HG03354 (cell line): ENCODE measurements around the gene FLNB.

ENCODE experiments used
- ATAC-seq: cut with Tn5 transposase; IDR thresholded peaks from one replicate; pipeline ENCODE4 v1.9.1; 2021; ENCODE audit warnings: mild to moderate bottlenecking; ENCODE audit not compliant: unreplicated experiment, poor library complexity, severe bottlenecking

Gene FLNB

DNA sequence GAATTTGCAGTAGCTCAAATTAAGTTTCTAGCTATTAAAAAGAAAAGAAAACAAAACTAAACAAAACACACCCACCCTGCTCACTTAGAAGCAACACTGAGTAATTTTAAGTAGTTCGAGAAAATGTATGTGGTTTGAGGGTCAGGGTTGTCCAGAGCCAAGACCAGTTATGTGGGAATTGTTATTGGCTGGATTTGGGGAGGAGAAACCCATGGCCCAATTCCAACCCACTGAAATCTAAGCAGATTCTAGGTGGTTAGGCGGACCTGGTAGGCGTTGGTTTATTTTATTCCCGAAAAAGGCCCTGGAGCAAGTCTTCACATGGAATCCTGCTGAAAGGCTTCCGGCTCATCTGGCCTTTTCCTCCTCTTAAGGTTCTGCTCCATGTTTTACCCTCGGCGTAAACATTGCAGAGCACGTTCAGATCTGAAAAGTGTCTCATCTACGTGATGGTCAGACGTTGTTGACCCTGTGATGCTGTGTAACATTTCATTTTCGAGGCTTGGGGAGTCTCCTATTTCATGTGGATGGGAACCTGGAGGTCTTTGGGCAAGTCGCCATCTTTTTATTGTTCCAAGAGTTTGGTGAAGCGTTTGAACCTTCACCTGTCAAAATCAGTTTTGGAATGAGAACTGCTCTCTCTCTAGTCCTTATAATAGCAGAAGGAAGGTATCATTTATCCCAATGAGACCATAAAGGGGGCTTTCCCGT lies 64.0 kb downstream of the FLNB start:
- no peak for ATAC-seq

DNA sequence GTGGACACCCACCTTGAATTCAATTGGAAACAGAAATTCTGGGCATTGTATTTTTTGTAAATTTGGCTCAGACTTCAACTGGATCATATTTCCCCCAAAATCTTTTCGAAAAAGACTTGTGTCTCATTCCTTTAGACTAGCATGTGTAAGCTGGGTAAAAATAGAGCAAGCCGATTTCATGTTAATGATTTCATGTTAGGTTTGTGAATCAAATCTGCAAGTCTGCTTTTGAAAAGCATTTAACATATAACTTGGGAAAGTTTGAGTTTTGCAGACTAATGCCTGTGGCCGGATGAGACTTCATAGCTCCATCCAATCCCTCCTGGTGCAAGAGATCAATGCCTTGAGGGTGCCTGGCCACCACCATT lies 64.5 kb downstream of the FLNB start:
- ATAC-seq = no peak

DNA sequence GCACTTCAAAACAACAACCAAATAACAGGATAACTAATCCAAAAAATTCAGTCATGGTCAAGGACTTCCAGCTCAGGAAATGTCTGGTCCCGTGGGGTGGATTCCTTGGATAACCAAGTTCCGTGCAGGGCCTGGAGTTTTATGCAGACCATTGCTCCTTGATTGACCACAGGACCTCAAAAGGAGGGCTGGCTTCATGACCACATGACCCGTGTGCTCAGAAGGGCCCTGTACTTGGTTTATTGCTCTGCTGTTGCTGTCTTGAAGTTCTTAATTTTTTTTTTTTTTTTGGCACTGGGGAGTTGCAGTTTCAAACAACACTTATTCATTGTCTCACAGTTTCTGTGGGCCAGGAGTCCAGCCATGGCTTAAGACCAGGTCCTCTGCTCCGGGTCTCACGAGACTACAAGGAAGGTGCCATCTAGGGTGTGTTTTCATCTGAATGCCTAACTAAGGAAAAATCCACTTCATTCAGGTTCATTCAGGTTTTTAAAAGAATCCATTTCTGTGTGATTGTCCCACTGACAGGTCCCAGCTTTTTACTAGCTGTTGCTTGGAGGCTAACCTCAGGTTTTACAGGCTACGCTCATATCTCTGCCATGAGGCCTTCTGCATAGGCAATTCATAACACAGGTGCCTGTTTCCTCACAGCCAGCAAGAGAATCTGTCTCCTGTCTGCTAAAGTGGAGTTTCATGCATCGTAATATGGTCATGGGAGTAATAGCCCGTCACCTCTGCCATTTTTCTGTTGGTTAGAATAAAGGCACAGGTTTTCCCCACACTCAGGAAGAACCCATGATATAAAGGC lies 65.3 kb downstream of the FLNB start:
- ATAC-seq = peak; percentile 30

DNA sequence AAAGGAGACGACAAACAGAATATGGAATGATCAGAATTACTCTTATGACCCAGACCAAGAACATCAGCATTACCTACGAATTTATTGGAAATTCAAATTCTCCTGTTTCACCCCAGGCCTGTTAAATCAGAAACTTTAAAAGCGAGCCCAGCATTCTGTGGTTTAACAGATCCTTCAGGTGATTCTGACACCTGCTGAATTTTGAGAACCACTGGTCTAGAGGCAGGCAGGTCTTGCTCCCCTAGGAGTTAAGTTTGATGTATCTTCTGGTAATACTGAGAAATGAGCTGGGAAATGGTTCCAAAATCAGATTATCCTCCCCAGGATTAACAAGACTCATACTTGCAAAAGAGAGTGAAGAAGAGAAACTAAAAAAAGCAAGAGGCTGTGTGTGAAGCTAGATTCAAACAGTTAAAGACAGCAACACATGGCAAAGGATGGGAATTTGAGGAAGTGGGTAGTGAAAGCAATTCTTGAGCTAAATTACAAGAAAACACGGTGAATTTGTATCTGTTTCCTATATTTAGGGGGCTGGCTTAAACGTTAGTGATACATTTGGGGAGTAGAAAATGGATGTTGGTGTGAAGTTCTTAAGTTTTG lies 66.0 kb downstream of the FLNB start:
- ATAC-seq = peak; percentile 53

DNA sequence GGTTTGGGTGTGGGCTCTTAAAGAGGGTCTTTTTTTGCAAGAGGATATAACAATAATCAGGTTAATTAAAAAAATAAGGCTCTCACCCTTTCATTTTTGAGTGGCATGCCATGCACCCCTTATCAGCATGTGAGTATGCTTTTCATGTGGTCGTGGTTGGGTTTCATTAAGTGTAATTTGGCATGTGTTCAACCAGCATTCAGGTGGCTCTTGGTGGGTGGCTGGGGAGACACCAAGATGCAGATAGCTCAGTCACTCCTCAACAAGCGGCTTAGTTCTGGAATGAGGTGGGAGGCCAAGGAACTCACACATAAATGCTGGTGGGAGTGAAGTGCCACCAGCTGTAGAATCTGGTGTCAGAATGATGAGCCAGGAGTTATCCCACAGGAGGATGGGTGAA lies 66.8 kb downstream of the FLNB start:
- no peak for ATAC-seq

DNA sequence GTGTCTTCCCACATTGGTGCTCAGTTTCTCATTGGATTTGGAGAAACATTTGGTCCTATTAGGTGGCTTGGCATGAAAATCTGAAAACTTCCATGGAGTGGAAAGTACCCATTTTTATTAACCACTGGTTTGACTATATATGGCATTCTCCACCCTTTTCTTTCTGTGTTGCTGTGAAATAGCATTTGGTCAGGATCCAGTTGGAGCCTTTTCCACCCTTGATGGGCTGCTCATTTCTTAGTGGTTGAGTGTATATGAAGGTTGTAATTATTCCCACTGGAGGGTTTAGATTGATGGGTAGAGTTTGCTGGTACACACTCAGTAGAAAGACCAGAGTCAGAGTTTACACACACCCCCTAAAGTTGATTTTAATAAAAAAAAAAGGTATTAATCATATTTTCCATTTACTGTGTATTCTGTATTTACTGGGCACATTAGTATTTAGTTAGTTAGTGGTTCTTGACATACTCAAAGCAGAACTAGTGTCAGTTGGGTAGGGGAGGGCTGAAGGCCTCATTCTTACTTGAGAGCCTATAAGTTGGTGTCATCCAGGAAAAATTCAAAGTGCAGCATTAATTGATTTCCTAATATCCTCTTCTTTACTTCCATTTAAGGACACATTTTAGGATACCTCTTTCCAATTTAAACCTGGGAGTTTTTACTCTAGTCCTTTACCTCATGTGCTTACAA lies 69.5 kb downstream of the FLNB start:
- ATAC-seq = no peak

DNA sequence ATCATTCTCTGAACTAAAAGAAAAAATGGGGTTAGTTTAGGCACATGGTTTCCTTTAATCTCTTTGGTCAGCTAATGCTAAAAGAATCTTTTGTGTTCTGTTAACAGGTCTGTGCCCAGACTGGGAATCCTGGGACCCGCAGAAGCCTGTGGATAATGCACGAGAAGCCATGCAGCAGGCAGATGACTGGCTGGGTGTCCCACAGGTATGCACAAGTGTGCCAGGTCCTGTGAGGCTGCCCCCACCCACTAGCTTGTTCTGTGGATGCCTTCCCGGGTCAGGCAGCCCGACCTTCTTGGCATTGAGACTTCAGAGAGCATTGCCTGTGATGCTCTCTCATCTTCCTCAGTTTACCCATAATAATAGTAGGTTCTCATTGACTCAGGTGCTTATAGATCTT lies 70.4 kb downstream of the FLNB start:
- no peak for ATAC-seq

DNA sequence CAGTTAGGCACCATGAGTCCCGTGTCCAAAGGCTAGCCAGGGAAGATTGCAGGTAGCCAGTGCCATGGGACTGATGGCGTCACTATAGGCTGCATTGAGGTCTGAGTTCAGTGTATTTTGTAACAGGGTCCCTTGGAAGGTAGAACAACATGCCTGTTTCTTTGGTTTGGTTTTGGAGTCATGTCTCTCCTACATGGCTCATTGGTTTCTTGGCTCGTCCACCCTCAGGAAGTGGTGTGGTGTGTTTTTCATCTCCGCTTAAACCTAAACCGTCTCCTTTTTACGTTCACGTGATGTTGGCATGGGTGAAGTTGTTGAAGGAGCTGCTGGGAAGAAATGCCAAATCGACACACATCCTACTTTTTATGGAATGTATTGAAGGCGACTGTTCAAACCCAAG lies 71.6 kb downstream of the FLNB start:
- no peak for ATAC-seq

DNA sequence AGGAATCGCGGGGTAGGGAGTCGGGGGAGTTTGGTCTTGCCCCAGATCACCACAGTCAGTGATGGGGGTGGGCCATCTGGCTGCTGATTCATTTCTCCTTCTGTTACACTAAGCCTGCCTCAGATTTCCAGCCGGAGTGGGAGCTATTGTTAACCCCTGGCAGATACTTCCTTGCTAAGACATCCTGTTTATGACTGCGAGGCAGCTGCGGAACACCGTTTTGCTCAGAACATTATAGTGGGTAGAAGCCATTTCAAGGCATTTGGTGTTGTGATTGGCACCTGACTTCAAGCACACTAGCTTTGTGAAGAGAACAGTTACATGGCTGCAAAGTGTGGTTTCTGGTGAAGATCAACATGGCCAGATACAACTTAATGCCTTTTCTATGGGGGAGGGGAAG lies 73.8 kb downstream of the FLNB start:
- no peak for ATAC-seq

DNA sequence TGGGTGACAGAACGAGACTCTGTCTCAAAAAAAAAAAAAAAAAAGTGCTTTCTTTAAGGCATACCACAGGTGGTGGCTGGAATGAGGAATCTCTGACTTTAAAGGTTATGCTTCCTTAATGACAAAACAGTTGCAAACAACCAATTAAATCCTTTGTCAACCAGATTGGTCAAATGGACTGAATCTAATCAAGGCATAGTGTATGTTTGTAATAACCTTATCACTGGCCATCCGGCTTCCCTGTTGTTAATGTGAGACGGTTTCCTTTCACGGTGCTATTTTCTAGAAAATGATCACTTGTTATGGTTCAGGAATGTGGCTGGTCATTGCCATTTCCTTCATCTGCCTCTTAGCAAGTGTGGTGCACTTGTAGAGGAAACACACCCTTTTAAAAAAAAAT lies 75.9 kb downstream of the FLNB start:
- no peak for ATAC-seq

DNA sequence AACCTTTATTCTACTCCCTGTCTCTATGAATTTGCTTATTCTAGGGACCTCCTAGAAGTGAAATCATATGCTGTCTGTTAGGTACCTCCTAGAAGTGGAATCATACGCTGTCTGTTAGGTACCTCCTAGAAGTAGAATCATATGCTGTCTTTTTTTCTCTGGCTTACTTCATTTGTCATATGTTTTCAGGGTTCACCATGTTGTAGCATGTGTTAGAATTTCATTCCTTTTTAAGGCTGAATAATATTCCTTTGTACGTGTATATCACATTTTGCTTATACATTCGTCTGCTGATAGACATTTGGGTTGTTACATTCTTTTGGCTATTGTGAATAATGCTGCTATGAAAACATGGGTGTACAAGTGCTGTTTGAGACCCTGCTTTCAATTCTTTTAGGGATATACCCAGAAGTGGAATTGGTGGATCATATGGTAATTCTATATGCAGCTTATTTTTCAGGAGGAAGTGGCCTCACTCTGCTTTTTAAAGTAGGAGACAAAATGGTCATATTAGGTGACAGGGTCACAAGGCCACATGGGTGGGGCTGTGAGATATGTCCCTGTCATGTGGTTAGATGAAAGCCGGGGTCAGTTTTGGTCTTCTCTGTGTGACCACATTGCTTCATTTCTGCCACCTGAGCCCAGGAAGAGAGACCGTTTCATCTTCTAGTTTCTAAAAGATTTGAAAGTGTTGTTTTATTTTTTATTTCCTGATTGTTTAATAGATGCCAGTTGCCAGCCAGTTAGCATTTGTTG lies 76.7 kb downstream of the FLNB start:
- peak; percentile 82 for ATAC-seq

DNA sequence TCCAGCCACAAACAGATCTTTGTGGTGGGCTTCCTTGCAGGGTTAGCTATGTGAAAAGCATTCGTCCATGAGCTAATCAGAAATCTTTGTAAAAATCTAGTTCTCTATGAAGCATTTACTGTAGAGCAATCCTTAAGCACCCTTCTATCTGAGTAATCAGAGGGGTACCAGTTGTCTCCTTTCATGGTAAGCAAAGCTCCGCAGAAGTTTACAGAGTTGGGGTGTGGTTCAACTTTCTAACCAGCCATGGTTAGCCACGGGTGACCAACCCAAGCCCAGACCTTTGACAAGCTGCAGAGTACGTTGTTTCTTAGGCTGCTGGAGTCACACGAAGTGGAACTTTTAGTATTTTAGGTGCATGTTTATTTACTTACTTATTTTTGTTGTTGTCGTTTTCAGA lies 77.4 kb downstream of the FLNB start:
- ATAC-seq = peak; percentile 57

DNA sequence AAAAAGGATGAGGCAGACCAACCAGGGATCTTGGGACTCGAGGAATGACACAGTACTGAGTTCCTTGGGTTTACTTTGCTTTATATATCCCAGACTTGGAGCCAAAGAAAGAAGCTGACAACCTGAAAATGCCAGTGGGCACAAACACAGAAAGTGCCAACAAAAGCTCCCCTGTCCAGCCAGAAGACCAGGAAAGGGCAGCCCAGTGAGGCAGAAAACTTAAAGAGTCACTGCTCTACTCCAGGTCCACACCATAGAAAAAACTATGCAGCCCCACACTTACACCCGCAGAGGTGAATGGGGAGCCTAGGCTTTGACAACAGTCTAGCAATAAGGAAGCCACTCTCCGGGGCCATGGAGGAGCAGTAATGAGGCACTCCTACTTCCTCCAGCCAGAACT lies 80.3 kb downstream of the FLNB start:
- no peak for ATAC-seq

DNA sequence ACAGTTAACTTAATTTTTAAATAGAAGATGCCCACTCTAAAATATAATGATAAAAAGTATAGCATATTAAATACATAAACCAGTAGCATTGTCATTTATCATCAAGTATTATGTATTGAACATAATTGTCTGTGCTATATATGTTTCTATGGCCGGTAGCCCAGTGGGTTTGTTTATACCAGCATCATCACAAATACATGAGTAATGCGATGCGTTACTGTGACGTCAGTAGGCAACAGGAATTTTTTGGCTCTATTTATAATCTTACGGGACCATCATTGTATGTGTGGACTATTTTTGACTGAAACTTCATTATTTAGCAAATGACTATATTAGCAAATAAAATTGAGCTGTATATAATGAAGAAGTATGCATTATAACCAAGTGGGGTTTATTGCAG lies 82.1 kb downstream of the FLNB start:
- no peak for ATAC-seq

DNA sequence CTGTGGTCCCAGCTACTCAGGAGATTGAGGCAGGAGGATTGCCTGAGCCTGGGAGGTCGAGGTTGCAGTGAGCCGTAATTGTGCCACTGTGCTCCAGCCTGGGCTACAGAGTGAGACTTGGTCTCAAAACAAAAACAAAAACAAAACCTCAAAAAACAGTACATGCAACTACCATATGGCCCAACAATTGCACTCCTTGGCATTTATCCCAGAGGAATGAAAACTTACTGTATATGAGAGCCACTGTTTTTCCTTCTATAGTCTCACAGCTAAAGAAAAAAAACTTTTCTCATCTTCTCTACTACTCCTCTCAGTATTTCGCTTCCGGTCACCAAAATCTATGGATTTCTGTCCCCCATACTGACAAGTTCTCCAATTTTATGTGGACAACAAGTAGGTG lies 84.3 kb downstream of the FLNB start:
- no peak for ATAC-seq

DNA sequence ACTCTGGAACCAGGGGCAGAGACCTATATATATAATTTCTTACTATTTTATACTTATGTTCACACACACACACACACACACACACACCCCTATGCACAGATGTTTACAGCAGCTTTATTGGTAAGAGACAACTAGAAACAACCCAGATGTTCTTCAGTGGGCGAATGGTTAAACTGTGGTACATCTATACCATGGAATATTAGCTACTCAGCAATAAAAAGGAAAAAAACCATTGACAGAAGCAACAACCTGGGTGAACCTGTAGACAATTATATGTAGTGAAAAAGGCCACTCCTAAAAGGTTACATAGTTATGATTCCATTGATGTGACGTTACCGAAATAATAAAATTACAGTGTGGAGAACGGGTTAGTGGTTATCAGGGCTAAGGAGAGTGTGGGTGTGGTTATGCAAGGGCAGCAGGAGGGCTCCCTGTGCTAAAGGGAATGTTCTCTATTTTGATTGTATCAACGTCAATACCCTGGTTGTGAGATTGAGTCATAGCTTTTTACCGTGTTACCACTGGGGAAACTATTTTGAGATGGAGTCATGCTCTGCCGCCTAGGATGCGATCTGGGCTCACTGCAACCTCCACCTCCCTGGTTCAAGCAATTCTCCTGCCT lies 85.5 kb downstream of the FLNB start:
- no peak for ATAC-seq

DNA sequence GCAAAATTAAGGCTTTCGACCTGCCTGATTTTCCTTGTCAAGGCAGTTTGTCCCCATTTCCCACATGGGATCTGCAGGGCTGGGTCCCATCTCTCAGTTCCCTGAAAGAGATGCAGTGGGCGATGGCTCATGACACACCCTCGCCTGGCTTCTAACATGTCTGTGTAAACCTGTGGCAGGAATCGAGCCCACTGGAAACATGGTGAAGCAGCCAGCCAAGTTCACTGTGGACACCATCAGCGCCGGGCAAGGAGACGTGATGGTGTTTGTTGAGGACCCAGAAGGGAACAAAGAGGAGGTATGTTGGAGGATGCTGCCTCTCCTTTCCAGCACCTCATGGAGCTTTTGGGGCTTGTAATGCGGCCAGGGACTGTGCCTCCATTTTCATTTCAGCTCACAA lies 86.4 kb downstream of the FLNB start:
- no peak for ATAC-seq

DNA sequence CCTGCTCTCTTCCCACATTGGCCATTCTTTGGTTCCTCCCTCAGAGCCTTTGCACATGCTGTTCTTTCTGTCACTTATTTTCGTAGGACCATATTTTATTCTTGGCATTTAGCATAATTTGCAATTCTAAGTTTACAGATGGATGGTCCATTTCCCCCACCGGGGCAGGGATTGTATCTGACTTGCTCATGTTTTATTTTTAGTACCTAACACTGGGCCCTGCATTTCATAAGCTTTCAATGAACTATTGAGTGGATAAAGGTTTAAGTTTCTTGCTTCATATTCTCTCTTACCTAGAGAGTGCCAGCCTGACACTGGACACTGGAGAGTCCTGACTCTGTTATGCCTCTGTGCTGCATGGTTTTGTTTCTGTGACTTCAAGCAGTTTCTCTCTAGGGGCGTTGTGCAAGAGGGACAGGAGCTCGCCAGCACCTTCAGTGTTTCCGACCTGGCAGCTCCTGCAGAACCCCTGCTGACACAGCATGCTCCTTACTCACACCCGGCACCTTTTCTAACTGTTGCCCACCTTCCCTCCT lies 87.4 kb downstream of the FLNB start:
- no peak for ATAC-seq

DNA sequence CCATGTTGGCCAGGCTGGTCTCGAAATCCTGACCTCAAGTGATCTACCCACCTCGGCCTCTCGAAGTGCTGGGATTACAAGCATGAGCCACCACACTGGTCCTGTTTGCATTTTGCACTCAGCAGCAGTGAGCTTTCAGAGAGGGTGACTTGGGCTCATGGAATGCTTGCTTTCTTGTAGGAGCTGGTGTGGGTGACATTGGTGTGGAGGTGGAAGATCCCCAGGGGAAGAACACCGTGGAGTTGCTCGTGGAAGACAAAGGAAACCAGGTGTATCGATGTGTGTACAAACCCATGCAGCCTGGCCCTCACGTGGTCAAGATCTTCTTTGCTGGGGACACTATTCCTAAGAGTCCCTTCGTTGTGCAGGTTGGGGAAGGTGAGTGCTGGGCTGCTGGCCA lies 90.3 kb downstream of the FLNB start:
- ATAC-seq = no peak
